ENCODE measurements around the gene ZSCAN26. TPM values are rescaled to one million over a fixed set of nuclear protein-coding genes. Genes with fewer than 3 reads are reported as not detected.

Gene ZSCAN26
- total RNA-seq, 1 donor: 21.6 TPM

- TF ChIP-seq CTCF (IDR thresholded peaks at IDR 0.05; ENCODE audit: insufficient read depth, low read depth, low read length): no peak
- no peak for DNase-seq (ENCODE audit: low read depth)
- peak overlapping the region; percentile 80 for H3K4me3 ChIP-seq (ENCODE audit: low read depth, low read length)
Observed at GRCh38 chr6:28267695-28268059, 734 bp downstream of the ZSCAN26 start.

GRCh38 chr6:28269492-28269891, 2.5 kb downstream of the ZSCAN26 start:
- no peak overlapping the region for H3K4me3 ChIP-seq (ENCODE audit: low read depth, low read length)
- peak; percentile 67 for DNase-seq (ENCODE audit: low read depth)
- no peak for TF ChIP-seq CTCF (IDR thresholded peaks at IDR 0.05; ENCODE audit: insufficient read depth, low read depth, low read length)

GRCh38 chr6:28274888-28275287, 7.9 kb downstream of the ZSCAN26 start:
- no peak for DNase-seq (ENCODE audit: low read depth)
- no peak for TF ChIP-seq CTCF (IDR thresholded peaks at IDR 0.05; ENCODE audit: insufficient read depth, low read depth, low read length)
- H3K4me3 ChIP-seq (ENCODE audit: low read depth, low read length): no peak overlapping the region

- no peak overlapping the region for H3K4me3 ChIP-seq (ENCODE audit: low read depth, low read length)
- DNase-seq (ENCODE audit: low read depth): no peak
- no peak for TF ChIP-seq CTCF (IDR thresholded peaks at IDR 0.05; ENCODE audit: insufficient read depth, low read depth, low read length)
Observed at GRCh38 chr6:28277746-28278145, 10.8 kb downstream of the ZSCAN26 start.

GRCh38 chr6:28280595-28281287, 13.8 kb downstream of the ZSCAN26 start:
- TF ChIP-seq CTCF (IDR thresholded peaks at IDR 0.05; ENCODE audit: insufficient read depth, low read depth, low read length): no peak
- no peak for DNase-seq (ENCODE audit: low read depth)

GRCh38 chr6:28281288-28282064, 14.5 kb downstream of the ZSCAN26 start, which contains the start of gene PGBD1:
TSS of gene PGBD1 (plus strand) at chr6:28281572. CDS start at chr6:28283814, 2,242 bp downstream.
- no peak for TF ChIP-seq CTCF (IDR thresholded peaks at IDR 0.05; ENCODE audit: insufficient read depth, low read depth, low read length)
- H3K4me3 ChIP-seq (ENCODE audit: low read depth, low read length): peak within 1 kb of the TSS; percentile 80
- DNase-seq (ENCODE audit: low read depth): peak; percentile 72

More at GRCh38 chr6:28280595-28281287, 13.8 kb downstream of the ZSCAN26 start:
- H3K4me3 ChIP-seq (ENCODE audit: low read depth, low read length): peak overlapping the region; percentile 80
